Activated CD8-positive, alpha-beta memory T cell treated with anti-CD3 and anti-CD28 coated beads, Interleukin-2, amount 50 U/mL, for 48 hours (primary cell): ENCODE results near the gene TM9SF1.

Experiments used
- DNase-seq: peaks from one replicate; pipeline ENCODE4 v3.0.0-alpha.2; 2020

TM9SF1 gene, protein sequence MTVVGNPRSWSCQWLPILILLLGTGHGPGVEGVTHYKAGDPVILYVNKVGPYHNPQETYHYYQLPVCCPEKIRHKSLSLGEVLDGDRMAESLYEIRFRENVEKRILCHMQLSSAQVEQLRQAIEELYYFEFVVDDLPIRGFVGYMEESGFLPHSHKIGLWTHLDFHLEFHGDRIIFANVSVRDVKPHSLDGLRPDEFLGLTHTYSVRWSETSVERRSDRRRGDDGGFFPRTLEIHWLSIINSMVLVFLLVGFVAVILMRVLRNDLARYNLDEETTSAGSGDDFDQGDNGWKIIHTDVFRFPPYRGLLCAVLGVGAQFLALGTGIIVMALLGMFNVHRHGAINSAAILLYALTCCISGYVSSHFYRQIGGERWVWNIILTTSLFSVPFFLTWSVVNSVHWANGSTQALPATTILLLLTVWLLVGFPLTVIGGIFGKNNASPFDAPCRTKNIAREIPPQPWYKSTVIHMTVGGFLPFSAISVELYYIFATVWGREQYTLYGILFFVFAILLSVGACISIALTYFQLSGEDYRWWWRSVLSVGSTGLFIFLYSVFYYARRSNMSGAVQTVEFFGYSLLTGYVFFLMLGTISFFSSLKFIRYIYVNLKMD

GRCh38 chr14:24195186-24196070, at the start of gene TM9SF1:
Gene TM9SF1 (minus strand): TSS chr14:24195441. CDS start chr14:24195019, 422 bp downstream.
- peak; percentile 93 for DNase-seq

DNA sequence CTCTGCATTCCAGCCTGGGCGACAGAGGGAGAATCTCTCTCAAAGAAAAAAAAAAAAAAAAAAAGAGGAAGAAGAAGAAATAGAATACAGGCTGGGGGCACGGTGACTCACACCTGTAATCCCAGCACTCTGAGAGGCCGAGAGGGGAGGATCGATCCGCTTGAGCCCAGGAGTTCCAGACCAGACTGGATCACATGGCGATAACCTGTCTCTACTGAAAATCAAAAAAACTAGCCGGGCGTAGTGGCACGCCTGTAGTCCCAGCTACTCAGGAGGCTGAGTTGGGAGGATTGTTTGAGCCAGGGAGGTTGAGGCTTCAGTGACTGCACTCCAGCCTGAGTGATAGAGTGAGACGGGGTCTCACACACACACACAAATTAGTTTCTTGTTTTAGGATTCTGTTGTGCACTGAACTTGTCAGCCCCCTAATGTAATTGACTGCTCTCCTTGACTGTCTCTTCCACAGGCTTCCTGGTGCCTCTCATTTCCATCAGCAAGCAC, 48.1 kb upstream of the TM9SF1 start:
- no peak for DNase-seq

DNA sequence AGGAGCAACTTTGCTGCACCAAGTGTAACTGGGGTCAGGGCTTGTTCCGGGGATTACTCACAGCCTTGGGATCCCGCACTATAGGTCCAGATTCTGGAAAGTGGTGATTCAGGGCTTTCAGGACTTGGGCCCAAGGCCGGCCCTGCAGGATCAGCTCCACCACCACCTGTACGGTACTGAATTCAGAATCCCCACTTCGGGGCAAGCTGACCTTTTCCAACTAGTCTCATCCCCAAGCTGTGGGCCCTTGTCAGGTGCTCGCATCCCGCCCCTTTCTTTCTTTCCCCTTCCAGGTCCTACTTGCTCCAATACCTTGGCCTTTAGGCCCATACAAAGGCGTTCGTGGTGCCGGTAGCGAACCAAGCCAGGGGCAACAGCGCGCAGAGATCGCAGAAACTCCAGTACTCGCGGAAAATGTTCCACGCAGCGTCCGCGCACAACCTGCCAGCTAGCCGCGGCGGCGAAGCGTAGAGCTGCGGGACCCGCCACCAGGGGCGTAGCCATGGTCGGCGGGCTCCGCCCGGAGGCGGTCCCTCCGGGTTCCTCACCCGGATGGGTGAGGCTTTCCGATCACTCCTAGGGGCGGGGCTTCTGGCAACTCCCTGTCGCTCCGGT, 46.7 kb upstream of the TM9SF1 start:
- DNase-seq: no peak

DNA sequence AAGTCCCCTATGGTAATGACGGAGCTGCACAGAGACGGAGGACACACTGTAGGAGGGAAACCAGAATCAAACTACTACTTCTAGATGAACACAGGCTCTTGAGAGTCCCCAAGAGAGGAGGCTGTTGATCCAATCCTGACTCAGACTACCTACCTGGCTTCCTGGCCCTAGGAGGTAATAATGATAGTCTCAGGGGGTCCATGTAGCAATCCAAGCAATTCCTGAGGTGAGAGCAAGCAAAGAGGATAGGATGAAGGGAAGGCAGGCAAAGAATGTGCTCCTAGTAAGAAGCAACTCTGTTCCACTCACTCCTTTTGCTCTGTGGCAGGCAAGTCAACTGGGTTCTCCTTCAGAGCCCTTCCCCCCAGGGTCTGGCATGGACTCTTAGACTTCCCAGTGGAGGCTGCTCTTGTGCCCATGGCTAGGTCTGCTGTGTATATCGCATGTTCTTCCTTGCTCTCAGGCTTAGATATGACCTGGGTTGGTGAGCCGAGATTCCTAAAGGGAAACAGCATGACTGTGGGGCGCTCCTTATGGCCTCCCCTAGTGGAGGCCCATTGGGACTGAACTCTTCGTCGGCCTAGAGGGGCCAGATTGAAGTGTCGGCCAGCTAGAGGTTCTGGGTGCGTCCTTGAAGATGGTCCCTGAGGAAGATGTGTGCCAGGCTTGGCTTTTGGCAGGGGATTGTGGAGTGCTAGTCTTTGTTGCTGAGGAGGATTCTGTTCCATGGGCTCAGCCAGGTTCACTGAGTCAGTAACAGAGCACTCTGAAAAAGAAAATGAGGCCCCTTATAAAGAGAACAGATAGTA, 45.1 kb upstream of the TM9SF1 start:
- no peak for DNase-seq

DNA sequence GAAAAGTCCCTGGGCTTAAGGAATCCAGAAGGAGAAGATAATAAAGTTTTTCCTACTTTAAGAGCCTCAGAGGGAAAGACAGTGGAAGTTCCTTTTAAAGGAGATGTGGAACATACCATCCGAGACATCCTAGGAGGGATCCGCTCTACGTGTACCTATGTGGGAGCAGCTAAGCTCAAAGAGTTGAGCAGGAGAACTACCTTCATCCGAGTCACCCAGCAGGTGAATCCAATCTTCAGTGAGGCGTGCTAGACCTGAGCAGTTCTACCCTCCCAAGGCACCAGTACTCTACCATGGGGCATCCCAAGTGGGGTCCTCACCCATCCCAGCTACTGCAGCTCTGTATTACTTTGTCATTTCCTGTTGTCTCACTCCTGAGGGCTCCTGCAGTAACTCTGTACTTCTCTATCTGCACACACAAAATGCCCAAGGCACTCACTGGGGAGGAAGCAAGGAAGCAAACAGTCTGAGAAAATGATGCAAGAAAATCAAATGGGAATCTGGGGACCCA, 43.3 kb upstream of the TM9SF1 start:
- no peak for DNase-seq

DNA sequence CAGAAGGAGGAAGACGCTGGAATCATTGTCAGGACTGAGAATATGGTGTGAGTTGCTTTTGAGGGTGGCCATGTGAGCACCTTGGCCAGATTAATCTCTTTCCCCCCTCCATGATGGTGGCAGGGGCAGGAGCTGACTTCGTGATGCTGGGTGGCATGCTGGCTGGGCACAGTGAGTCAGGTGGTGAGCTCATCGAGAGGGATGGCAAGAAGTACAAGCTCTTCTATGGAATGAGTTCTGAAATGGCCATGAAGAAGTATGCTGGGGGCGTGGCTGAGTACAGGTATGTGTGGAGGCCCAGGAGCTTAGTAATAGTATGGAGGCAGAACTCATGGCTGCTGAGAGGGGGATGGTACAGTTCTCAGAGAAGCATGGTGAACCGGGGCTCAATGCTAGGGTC, 42.9 kb upstream of the TM9SF1 start:
- no peak for DNase-seq

DNA sequence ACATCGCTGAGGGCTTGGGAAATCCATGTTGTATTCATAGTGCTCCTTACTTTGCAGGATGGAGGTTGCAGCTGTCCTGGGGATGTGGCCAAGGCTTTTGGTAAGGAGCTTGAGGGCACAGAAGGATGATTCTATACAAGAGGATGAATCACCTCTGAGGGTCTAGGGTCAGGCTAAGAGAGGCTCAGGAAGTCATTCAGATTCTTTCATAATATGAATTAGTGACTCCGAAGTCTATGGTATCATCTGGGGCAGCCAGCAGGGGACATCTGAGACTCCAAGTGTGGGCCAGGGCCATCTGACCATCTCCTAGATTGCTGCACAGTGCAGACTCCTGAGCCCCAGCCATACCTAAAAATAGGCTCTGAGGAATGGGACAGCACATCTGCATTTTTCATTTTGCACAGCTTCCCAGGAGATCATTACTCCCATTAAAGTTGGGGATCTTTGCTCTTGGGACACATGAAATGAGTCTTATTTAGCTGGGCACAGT, 42.3 kb upstream of the TM9SF1 start:
- DNase-seq: no peak

DNA sequence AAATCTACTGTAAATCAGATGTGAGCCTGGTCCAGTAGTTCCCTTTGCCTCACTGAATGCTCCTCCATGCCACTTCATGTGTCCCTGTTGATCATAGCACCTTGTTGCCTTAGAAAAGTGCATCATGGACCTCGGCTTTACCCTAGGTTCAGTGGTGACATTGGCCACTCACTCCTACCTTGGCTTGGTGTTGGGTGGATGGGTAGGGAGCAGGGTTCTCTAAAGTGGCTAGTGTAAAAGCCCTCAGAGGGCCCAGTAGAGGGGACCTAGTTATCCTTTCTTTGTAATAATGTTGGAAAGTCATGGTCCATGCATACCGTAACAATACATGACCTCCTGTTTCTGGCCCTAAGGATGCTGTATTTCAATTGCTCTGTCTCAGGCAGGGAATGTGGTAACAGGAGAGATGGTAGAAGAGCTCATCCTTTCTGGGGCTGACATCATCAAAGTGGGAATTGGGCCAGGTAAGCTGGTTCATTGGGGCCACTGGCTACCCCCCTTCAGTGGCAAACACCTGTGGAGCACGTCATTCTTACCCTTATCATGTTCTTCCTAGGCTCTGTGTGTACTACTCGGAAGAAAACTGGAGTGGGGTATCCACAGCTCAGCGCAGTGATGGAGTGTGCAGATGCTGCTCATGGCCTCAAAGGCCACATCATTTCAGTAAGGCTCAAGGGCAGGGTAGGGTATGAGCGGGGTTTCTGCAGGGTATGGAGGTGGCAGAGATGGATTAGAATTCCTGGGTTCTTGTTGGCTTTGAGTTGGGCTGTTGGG, 41.6 kb upstream of the TM9SF1 start:
- DNase-seq: no peak

- DNase-seq: no peak
Measured at GRCh38 chr14:24235804-24236688, 40.8 kb upstream of the TM9SF1 start.

DNA sequence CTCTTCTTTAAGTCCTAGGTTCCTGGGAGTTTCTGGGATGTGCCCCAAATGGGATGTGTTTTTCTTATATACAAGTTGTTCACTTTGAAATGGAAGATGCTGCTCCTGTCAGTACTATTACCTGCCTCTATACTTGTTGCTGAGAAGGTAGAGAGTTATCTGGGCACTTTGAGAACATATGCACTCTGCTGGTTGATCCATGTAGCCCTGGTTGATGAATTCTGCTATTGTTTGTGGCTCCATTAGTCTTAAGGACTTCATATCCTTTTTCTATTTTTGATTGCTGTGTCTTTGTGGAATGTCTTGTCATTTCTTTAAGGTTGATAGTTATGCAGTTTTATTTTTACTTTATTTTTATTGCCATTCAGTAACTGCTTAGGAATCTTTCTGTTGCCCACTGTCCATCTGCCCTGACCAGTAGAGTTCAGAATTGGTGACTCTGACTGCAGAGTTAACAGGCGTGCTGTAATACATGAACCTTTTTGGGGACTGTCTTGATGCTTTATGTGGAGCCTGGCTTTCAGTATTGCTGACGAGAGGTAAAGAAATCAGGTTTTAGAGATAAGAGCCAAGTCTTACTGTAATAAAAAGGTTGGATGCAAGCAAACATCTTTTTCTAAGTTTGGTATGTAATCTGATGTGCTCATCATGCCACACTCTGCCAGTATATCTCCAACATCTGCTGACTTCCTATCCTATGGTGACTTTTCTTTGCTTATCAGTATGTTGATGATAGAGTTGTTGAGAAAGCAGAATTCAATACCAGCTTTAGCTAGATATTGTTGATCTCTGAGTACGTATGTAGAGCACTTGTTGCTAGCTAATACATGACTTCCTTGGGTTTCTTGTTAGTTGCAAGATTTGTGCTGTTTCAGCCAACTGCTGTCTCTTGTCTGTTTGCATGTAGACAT, 39.1 kb upstream of the TM9SF1 start:
- no peak for DNase-seq

DNA sequence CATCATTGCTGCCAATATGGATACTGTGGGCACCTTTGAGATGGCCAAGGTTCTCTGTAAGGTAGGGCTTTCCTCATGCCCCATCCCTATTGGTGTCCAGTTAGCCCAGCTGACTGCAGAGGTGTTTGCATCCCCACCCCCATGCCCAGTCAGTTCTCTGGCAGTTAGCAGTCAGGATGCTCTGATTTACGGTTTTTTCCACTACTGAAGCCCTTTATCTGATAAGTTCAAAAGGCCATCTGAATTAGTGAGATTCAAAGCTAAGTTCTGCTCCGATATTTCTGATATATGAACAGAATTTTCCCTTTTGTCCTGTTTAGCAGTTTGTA, 38.3 kb upstream of the TM9SF1 start:
- no peak for DNase-seq

- no peak for DNase-seq
Measured at GRCh38 chr14:24232645-24233537, 37.6 kb upstream of the TM9SF1 start, which contains the start of gene GMPR2. Gene GMPR2 (plus strand): TSS chr14:24232929. CDS start chr14:24233254, 325 bp downstream.

- DNase-seq: peak; percentile 92
Measured at GRCh38 chr14:24232121-24232644, 36.9 kb upstream of the TM9SF1 start, which contains the start of gene NEDD8. Gene NEDD8 (minus strand): TSS chr14:24232367. CDS start chr14:24232267, 100 bp downstream.

- peak; percentile 63 for DNase-seq
Measured at GRCh38 chr14:24231263-24232120, 36.3 kb upstream of the TM9SF1 start.

DNA sequence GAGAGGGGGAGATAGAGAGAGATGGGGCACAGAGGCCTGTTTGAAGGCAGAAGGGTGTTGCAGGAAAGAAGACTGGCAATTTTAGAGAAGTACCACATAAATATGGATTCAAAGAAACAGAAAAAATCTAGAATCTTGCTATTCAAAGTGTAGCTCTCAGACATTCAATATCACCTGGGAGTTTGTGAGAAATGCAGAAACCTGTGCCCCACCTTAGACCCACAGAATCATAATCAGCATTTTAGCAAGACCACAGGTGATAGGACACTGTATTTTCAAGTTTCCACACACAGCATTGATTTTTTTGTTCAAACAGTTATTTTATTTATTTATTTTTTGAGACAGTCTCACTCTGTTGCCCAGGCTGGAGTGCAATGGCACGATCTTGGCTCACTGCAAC, 33.7 kb upstream of the TM9SF1 start:
- DNase-seq: no peak

GRCh38 chr14:24226473-24226872, 31.2 kb upstream of the TM9SF1 start:
- no peak for DNase-seq
